NOMO-1 treated with DMSO at 0.1 percent for 48 hours (cell line): Measurements from ENCODE around the gene TMEM35B.
"Not testable (repeated sequence)": the region's sequence is repeated elsewhere in the genome, so short reads cannot be mapped to it uniquely, and the experiment has no call there.

Source experiments
- DNase-seq: peaks from one replicate; lab custom pipeline; 2025; ENCODE audit not compliant: unreplicated experiment; lab: John Stamatoyannopoulos, UW

The TMEM35B gene

GRCh38 chr1:34976384-34977209, 8.6 kb downstream of the TMEM35B start:
- DNase-seq, result no peak

GRCh38 chr1:34975771-34976170, 9.4 kb downstream of the TMEM35B start:
- no peak for DNase-seq

GRCh38 chr1:34975338-34975737, 9.8 kb downstream of the TMEM35B start:
- no peak for DNase-seq

GRCh38 chr1:34974626-34975025, 10.5 kb downstream of the TMEM35B start:
- DNase-seq, result no peak

GRCh38 chr1:34973326-34973725, 11.8 kb downstream of the TMEM35B start:
- no peak for DNase-seq

GRCh38 chr1:34970829-34971228, 14.3 kb downstream of the TMEM35B start:
- no peak for DNase-seq

GRCh38 chr1:34970220-34970735, 14.9 kb downstream of the TMEM35B start:
- no peak for DNase-seq

- not testable (repeated sequence) for DNase-seq
Observed at GRCh38 chr1:34968297-34968696, 16.9 kb downstream of the TMEM35B start.

- not testable (repeated sequence) for DNase-seq
Observed at GRCh38 chr1:34967672-34968071, 17.5 kb downstream of the TMEM35B start.

GRCh38 chr1:34965597-34965996, 19.6 kb downstream of the TMEM35B start:
- DNase-seq, result no peak

GRCh38 chr1:34950428-34950827, 34.7 kb downstream of the TMEM35B start:
- no peak for DNase-seq

GRCh38 chr1:34948739-34949138, 36.4 kb downstream of the TMEM35B start:
- not testable (repeated sequence) for DNase-seq

- not testable (repeated sequence) for DNase-seq
Observed at GRCh38 chr1:34947641-34948314, 37.4 kb downstream of the TMEM35B start.

- no peak for DNase-seq
Observed at GRCh38 chr1:34946211-34946610, 38.9 kb downstream of the TMEM35B start.

- not testable (repeated sequence) for DNase-seq
Observed at GRCh38 chr1:34941798-34942197, 43.3 kb downstream of the TMEM35B start.
